Mucosa of gallbladder (tissue), 1 donor: Measurements from ENCODE around the gene SGCE. TPM values are rescaled to one million over a fixed set of nuclear protein-coding genes. Genes with fewer than 3 reads are reported as not detected.

Experiments used
- DNase-seq: peaks from one replicate; pipeline ENCODE4 v3.0.0-alpha.2; 2020; ENCODE audit warnings: low spot score
- total RNA-seq: library from RNA; stranded (reverse); gene quantifications from one replicate; pipeline ENCODE4 v1.2.1, GENCODE V29; 2021
- donor health status: DM: no; HTN: no; CAD: no.

Gene SGCE
- total RNA-seq, 1 donor from 2014 or later, result 42.6 TPM

DNA sequence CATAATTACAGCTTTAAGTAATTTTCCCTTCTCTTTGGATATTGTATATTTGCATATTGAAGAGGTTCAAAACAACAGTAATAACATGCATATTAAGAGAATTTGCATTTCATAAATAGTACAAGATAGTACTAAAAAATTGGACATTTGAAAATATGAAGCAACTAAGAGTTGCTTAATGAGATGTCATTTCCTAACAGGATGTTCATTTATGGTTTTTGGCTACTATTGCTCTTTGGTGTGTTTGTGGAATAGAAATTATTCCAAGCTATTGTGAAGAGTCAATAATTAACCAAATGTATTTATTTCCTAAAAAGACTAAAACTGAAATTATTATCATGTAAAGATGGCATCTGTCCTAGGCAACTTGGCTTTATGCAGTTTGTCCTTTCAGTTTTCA lies 4.1 kb upstream of the SGCE start:
- no peak for DNase-seq

DNA sequence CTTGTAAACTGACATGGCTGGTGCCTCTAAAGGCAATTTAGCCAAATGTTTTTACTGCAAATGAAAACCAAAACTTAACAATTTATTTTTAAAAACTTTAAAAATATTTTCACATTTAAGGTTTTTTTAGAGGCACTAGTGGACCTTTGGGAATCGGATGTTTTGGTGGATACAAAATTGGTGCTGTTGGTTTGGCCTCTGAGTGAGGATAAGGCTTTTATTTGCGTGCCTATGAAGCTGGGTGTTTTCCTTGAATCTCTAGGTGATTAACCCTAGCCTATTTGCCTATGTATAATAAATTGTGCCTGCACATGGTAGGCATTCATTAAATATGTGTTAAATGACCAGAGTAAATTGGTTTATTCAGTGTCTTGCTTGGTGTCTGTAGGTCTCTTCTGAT lies 2.9 kb upstream of the SGCE start:
- no peak for DNase-seq

- peak; percentile 94 for DNase-seq
Observed at GRCh38 chr7:94657771-94658693, 2.1 kb upstream of the SGCE start.

- DNase-seq, result no peak
Observed at GRCh38 chr7:94656925-94657731, 1.2 kb upstream of the SGCE start.

- no peak for DNase-seq
Observed at GRCh38 chr7:94656658-94656924, 658 bp upstream of the SGCE start.

- DNase-seq, result no peak
Observed at GRCh38 chr7:94655126-94655847, 646 bp downstream of the SGCE start.

DNA sequence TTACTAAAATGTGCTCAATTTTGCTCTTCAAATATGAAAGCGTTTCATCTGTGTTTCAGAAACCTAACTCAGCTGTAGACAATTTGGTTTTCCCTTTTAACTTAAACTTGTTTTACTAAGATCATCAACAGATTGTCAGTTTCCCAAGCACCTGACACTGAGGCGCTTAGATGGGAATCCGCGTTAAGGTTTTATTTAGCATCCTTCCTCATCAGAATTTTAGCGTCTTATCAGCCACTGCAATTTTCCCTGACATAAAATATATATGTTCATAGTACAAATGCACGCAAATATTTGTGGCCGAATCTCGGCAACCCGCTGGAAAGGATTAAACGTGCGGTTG lies 1.2 kb downstream of the SGCE start:
- DNase-seq, result no peak

- no peak for DNase-seq
Observed at GRCh38 chr7:94650147-94651051, 5.5 kb downstream of the SGCE start.

- DNase-seq, result no peak
Observed at GRCh38 chr7:94649450-94649849, 6.5 kb downstream of the SGCE start.

- DNase-seq, result no peak
Observed at GRCh38 chr7:94648731-94649130, 7.2 kb downstream of the SGCE start.

DNA sequence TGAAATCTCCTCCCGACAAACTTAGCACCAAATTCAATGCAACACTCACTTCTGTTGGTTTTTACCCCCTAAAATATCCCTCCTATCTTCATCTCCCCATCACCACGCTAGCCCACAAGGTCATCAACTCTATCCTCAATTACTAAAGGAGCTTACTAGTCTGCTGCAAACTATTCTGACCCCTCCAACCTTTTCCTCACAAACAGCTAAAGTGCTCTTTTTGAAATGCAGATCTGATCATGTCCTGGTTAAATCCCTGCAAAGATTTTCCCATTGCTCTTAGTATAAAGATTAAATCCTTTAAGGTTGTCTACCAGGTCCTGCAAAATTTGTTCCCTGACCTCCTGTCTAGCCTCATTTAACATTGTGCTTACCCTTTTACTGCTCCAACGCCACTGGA lies 8.6 kb downstream of the SGCE start:
- no peak for DNase-seq

DNA sequence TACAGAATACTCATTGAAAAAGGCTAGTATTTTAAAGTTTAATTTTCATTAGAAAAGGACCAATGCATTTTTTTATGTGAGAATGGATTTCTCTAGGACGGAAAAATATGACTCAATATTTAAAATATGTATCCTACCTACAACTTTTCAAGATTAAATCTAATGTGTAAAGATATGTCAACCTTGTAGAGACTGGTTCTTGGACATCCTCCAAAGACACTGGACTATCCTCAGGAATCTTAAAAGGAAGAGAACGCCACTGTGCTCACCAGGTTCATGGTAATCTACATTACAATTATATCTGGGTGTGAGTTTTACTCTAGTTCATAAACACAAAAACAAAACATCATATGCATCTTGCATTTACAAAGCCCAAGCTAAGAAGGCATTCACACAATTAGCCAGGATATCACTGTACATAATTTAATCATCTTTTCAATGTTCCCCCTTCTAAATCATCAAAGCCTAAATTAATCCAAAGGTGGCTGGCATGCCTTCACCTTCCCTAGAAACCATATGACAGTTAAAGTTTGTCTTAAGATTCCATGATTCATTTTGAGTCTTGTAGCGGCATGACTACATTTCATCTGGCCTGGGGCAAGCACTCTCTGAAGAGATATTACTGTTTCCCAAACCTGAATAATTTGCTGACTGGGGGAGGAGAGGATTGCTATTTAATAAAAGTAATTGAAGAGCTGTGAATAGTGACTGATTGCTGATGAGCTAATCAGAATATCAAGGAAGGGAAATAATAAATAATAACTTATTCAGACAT lies 12.0 kb downstream of the SGCE start:
- no peak for DNase-seq

DNA sequence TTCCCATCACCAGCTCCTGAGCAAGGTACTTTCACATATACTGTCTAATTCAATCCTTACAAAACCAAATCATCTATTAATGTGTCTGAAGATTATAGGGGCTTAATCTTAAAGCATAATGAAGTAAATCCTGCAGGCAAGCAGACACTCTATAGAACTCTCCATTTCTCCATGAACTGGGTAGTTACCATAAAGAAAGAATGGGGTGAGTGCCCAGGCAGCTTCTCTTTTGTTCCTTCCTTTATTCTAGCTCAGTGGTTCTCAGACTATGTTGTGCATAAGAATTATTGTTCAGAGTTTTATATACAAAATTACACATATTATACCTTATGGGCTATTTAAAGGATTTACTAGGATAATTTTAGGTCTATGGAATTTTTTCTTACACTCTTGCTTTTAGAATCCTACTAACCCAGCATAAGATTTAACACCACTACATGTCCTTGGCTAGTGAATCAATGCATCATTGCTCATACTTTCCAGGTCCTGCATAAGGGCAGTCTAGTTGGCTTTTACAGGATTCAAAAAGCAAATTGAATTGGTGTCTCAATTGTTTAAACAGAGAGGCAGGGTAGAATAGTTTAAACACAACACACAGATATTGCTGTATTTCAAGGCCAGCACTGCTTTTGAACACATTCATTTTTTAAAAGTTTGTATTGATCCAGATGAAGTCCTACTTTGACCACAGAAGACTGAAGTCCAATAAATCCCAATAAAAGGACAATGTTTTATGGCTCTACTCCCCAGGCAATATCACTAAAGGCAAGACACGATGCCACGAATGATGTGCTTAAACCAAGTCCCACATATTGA lies 12.9 kb downstream of the SGCE start:
- DNase-seq, result no peak

DNA sequence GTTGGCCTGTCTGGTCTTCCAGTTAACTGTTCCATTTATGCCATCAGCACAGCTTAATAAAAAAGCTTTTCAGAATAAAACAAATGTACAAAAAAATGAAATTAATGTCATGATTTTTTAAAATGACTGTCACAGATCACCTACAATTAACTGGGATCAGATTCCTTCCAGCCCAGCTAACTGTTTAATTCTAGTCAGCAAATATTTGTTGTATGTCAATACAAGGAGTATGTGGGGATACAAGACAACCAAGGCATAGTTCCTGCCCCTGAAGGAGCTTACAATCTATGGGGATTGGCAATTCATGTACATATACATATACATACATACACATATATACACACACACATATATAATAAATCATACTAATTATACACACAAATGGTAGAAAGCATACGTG lies 16.5 kb downstream of the SGCE start:
- no peak for DNase-seq

- no peak for DNase-seq
Observed at GRCh38 chr7:94635687-94636086, 20.2 kb downstream of the SGCE start.

DNA sequence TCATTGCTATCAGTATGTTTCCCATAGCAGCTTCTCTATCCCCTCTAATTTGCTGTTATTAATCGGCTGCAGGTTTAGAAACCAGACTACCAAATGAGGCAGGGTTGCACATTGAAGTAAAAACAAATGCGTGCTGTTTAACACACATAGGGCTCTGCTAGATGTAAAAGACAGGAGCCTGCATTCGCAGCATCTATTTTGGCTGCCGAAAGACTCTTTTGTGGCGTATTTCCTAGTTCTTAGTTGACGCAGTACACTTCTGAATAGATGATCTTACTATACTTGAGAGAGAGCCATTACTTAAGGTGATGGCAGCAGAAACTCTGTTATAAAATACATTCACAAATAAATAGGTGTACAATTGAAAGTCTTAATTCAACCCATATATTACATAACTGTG lies 21.4 kb downstream of the SGCE start:
- no peak for DNase-seq

DNA sequence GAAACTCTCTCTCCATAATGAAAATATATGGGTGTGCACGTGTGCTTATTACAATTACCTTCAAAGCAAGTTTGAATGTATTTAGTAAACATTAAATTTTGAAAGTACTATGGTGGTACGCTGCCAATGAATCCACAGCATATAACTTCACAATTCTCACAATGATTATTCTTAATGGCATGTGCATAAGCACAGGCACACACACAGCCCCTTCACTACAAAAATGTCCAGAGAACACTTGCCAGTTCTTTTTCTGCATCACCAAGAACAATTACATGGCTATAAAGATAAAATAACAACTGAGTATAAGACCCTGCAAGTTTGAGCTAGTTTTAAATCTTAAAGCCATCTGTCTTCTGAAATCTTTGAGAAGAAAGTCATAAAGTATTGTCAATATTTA lies 22.2 kb downstream of the SGCE start:
- DNase-seq, result no peak

GRCh38 chr7:94633014-94633341 lies 23.0 kb downstream of the SGCE start:
- DNase-seq, result no peak

DNA sequence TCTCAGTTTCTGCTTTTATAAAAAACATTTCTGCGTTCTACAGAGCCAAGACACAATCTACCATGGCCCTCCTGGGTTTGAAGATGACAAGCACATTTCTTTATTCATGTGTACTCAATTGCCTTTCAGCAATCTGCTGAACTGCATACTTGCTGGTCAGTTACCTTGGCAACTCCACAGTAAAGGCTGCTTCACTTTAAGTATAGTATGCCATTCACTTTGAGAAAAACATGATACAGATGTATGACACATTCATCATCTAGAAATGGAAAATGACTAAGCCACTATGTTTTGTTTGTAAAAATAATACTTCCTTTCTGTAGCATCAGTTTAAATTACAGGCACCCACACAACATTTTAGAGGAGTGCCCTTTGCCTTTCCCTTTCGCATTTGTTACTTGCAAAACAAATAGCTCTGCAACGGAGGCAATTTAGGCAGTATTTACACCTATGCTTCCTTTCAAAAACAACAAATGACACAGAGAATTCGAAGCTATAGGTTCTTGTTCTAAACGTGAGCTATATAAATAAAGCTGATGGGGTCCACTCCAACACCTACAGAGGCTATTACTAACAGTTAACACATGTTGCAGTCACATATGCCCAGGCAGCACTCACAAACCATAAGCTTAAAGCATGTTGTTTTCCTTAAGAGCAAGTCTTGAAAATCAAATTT lies 23.5 kb downstream of the SGCE start:
- no peak for DNase-seq

DNA sequence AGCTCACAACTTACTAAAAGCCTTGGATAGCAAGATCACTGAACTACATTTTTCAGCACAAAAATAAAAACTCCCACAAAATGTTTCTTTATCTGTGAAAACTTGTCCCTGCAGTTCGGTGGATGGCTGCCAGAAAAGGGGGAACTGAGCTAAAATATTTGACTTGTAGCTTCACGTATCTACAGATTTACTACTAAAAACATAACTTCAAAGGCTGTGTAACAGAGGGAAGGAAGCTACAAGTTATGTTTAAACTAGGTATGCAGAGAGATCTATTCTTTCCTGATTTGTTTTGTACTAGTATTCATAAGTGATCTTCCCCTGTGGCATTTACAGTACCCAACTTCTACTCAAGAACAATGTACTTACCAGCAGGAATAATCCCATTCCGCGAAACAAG lies 25.1 kb downstream of the SGCE start:
- no peak for DNase-seq
